B cell (primary cell): ENCODE data around the gene TMEM220. TPM values are rescaled to one million over a fixed set of nuclear protein-coding genes. Genes with fewer than 3 reads are reported as not detected.

ENCODE experiments used
- ATAC-seq: fragments of 200-7000 bp; cut with Tn5 transposase; one replicate; pipeline ENCODE4 v1.10.0; 2021; ENCODE audit warnings: low read depth, mild to moderate bottlenecking, moderate number of reproducible peaks, moderate library complexity
- CTCF ChIA-PET: fragments of 350-600 bp; sonication (Branson Sonifier 250); formaldehyde crosslinking; loops from one replicate; lab custom pipeline; 2021; ENCODE audit warnings: antibody characterized with exemption, inconsistent platforms; lab: Charles Lee
- POLR2A ChIA-PET: fragments of 350-600 bp; sonication (Branson Sonifier 250); formaldehyde crosslinking; loops from one replicate; lab custom pipeline; 2021; ENCODE audit warnings: antibody characterized with exemption; lab: Charles Lee
- DNase-seq: peaks from one replicate; pipeline ENCODE4 v3.0.0; 2013
- H2AFZ ChIP-seq: 2 replicates; pipeline ENCODE4 v1.6.1; 2012; ENCODE audit warnings: mild to moderate bottlenecking, low read depth, low read length; ENCODE audit not compliant: insufficient read depth, poor library complexity, severe bottlenecking
- H3K27ac ChIP-seq, 2 donors: 1 replicate in 1 of 2; 2 replicates in 1 of 2; pipeline ENCODE4 v1.5.1; 2012 to 2013; ENCODE audit warnings: low read length in 2 of 2, mild to moderate bottlenecking in 2 of 2, moderate library complexity in 1 of 2
- H3K27me3 ChIP-seq, 4 experiments: fragments of 200-600 bp in 1 of 4; sonication (generic) in 1 of 4; replicated peaks in 1 of 4; 1 replicate in 2 of 4; 2 replicates in 2 of 4; pipeline versions ENCODE4 v1.6.1 to v1.7.0; 2013 to 2016; ENCODE audit warnings: low read length in 3 of 4, mild to moderate bottlenecking in 2 of 4, mixed read lengths in 1 of 4, moderate library complexity in 1 of 4; ENCODE audit not compliant: insufficient read depth in 4 of 4, control insufficient read depth in 3 of 4; ENCODE audit errors: control extremely low read depth in 1 of 4
- H3K36me3 ChIP-seq, 2 experiments: replicated peaks in 1 of 2; 1 replicate in 1 of 2; 2 replicates in 1 of 2; pipeline versions ENCODE4 v1.6.1 to v1.7.1; 2013; ENCODE audit warnings: low read length in 1 of 2; ENCODE audit not compliant: insufficient read depth in 2 of 2, control insufficient read depth in 1 of 2; ENCODE audit errors: control extremely low read depth in 1 of 2, extremely low read depth in 1 of 2
- H3K4me1 ChIP-seq, 2 donors: fragments of 200-600 bp in 1 of 2; sonication (generic) in 1 of 2; 1 replicate in 1 of 2; 2 replicates in 1 of 2; pipeline versions ENCODE4 v1.5.1 to v1.6.1; 2013 to 2017; ENCODE audit warnings: low read length in 2 of 2; ENCODE audit not compliant: control insufficient read depth in 2 of 2, insufficient read depth in 2 of 2
- H3K4me2 ChIP-seq: replicated peaks from 2 replicates; pipeline ENCODE3; 2012; ENCODE audit warnings: mild to moderate bottlenecking, low read depth, low read length; ENCODE audit not compliant: poor library complexity, severe bottlenecking
- H3K4me3 ChIP-seq, 5 experiments: fragments of 200-600 bp in 1 of 5; sonication (generic) in 1 of 5; 1 replicate in 3 of 5; 2 replicates in 2 of 5; pipeline versions ENCODE4 v1.5.1 to v1.7.0; 2011 to 2016; ENCODE audit warnings: low read length in 4 of 5, mild to moderate bottlenecking in 4 of 5, low read depth in 2 of 5, control low read depth in 1 of 5, moderate library complexity in 1 of 5; ENCODE audit not compliant: insufficient read depth in 1 of 5; ENCODE audit errors: control extremely low read depth in 1 of 5, extremely low read depth in 1 of 5
- H3K79me2 ChIP-seq: fragments of 200-600 bp; sonication (generic); one replicate; pipeline ENCODE4 v1.6.0; 2016; ENCODE audit warnings: low read length; ENCODE audit not compliant: control insufficient read depth, insufficient read depth
- H3K9ac ChIP-seq: fragments of 200-600 bp; sonication (generic); 2 replicates; pipeline ENCODE4 v1.6.1; 2017; ENCODE audit warnings: mild to moderate bottlenecking, low read length, moderate library complexity
- H3K9me3 ChIP-seq, 3 donors: one replicate each; pipeline versions ENCODE4 v1.6.1 to v1.7.1; 2013; ENCODE audit warnings: low read length in 2 of 3; ENCODE audit not compliant: control insufficient read depth in 2 of 3, insufficient read depth in 1 of 3; ENCODE audit errors: control extremely low read depth in 1 of 3
- H4K20me1 ChIP-seq: 2 replicates; pipeline ENCODE4 v1.6.0; 2012; ENCODE audit warnings: mild to moderate bottlenecking, low read length; ENCODE audit not compliant: insufficient read depth, control insufficient read depth, poor library complexity, severe bottlenecking
- H3K27ac Mint-ChIP-seq: one replicate; pipeline ENCODE4 v1.8.0; 2021; ENCODE audit warnings: mixed read lengths
- H3K27me3 Mint-ChIP-seq: one replicate; pipeline ENCODE4 v1.8.0; 2021; ENCODE audit warnings: mixed read lengths
- H3K4me1 Mint-ChIP-seq: one replicate; pipeline ENCODE4 v1.8.0; 2021; ENCODE audit warnings: mixed read lengths
- H3K4me3 Mint-ChIP-seq: one replicate; pipeline ENCODE4 v1.8.0; 2021; ENCODE audit warnings: mixed read lengths
- H3K9me3 Mint-ChIP-seq: one replicate; pipeline ENCODE4 v1.8.0; 2022; ENCODE audit warnings: mixed read lengths; ENCODE audit not compliant: insufficient read depth
- EZH2 ChIP-seq: IDR thresholded peaks from 2 replicates; pipeline ENCODE4 v1.6.1; 2012; ENCODE audit warnings: borderline replicate concordance, low read depth, mild to moderate bottlenecking, moderate library complexity, low read length; ENCODE audit not compliant: insufficient read depth, poor library complexity, severe bottlenecking
- WGBS: methylation state at CpG from one replicate; pipeline ENCODE4 v1.1.5; 2013; ENCODE audit warnings: missing lambda C conversion rate; ENCODE audit not compliant: insufficient coverage; 5-methylcytosine and 5-hydroxymethylcytosine counted together
- intact Hi-C: fragments of 100-400 bp; cut with micrococcal nuclease; formaldehyde crosslinking; loops from one replicate; pipeline ENCODE4 v1.10.0; 2022
- polyA plus RNA-seq: library from polyadenylated mRNA; depleted of rRNA; stranded (reverse); fragments of >200 nt; gene quantifications from 2 replicates; pipeline ENCODE4 v1.2.3, GENCODE V29; 2012
- total RNA-seq, 2 donors: library from RNA; stranded (reverse); fragments of 120-200 nt in 1 of 2; gene quantifications; 1 replicate in 1 of 2; 2 replicates in 1 of 2; pipeline versions ENCODE4 v1.2.3 to v1.2.4, GENCODE V29; 2013 to 2022
- TF ChIP-seq, protein P1 (sequence below): fragments of 200-600 bp; IDR thresholded peaks from one replicate; pipeline ENCODE4 v1.8.0; 2022; ENCODE audit warnings: antibody characterized with exemption, mild to moderate bottlenecking

Gene TMEM220
- total and polyA plus RNA-seq, 2 donors (not counting 1 experiment from before 2014, with no cell fraction given), result 2.9 to 7.4 TPM

DNA sequence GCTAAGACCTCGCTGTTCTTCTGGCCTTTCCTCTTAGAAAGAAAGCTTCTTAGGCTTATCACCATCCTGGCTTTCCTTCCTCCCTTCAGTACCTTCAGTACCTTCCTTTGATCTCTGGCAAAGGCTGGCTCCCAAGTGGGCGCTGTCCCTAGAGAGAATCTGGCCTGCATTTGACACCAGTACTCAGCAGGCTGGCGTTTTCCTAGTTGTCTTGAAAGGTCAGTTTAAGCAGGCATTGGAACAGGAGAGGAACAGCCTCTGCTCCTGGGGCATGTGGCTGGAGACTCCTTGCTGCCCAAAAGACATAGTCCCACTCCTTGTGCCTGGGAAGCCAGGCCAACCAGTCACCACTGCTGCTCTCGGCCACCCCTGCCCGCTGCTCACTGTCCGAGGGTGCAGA lies 40.0 kb upstream of the TMEM220 start:
- peaks cover 15% of the 10 kb centered on the region for H3K9me3 Mint-ChIP-seq
- no peak overlapping the region for H3K27ac ChIP-seq
- H3K36me3 ChIP-seq, result no peaks in the 10 kb centered on the region
- H3K4me3 Mint-ChIP-seq, result no peak overlapping the region
- H4K20me1 ChIP-seq, result no peaks in the 10 kb centered on the region
- intact Hi-C loops, result no loop called here
- no peak overlapping the region for H3K9ac ChIP-seq
- no peak overlapping the region for H2AFZ ChIP-seq
- no peak overlapping the region for H3K27ac Mint-ChIP-seq
- TF ChIP-seq EZH2, result no peak
- TF ChIP-seq, protein P1, sequence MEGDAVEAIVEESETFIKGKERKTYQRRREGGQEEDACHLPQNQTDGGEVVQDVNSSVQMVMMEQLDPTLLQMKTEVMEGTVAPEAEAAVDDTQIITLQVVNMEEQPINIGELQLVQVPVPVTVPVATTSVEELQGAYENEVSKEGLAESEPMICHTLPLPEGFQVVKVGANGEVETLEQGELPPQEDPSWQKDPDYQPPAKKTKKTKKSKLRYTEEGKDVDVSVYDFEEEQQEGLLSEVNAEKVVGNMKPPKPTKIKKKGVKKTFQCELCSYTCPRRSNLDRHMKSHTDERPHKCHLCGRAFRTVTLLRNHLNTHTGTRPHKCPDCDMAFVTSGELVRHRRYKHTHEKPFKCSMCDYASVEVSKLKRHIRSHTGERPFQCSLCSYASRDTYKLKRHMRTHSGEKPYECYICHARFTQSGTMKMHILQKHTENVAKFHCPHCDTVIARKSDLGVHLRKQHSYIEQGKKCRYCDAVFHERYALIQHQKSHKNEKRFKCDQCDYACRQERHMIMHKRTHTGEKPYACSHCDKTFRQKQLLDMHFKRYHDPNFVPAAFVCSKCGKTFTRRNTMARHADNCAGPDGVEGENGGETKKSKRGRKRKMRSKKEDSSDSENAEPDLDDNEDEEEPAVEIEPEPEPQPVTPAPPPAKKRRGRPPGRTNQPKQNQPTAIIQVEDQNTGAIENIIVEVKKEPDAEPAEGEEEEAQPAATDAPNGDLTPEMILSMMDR, result no peak
- no peak overlapping the region for H3K4me3 ChIP-seq
- H3K79me2 ChIP-seq, result no peaks in the 10 kb centered on the region
- ATAC-seq (no peak), DNase-seq (no peak)
- H3K27me3 Mint-ChIP-seq, result peaks cover 2% of the 10 kb centered on the region
- POLR2A ChIA-PET, result no interaction called here
- no peak overlapping the region for H3K4me2 ChIP-seq
- 93% methylated on average over 6 of the region's 6 CpGs for WGBS
- no peaks in the 10 kb centered on the region for H3K4me1 ChIP-seq
- peaks cover 0 to 10% (median 8%) of the 10 kb centered on the region in 3 donors for H3K9me3 ChIP-seq
- no peaks in the 10 kb centered on the region for H3K4me1 Mint-ChIP-seq
- CTCF ChIA-PET, result no interaction called here
- peaks cover 0 to 4% (median 0%) of the 10 kb centered on the region in 4 experiments for H3K27me3 ChIP-seq

DNA sequence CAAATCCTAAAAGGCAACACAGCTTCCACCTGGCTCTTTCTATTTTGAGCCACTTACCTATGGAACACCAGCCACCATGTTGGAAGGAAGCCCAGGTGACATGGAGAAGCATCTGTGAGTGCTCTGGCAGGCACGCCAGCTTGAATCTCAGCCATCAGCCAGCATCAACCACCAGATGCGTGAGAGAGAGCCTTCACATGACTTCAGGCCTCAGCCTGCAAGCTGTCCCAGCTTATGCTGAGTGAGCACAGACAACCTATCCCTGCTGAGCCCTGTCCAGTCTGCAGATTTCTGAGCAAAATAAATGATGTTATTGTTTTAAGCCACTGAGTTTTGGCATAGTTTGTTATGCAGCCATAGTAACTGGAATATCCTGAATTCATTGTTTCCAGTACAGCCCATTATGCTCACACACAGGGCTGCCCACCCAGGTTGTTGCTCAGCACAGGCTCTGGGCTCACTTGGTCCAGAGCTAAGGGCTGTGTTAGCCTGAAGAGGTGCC lies 39.0 kb upstream of the TMEM220 start:
- DNase-seq, result no peak
- intact Hi-C loops, result no loop called here
- H3K4me3 ChIP-seq, result no peak overlapping the region
- ATAC-seq, result no peak
- no peak overlapping the region for H3K4me2 ChIP-seq
- no peak overlapping the region for H3K9ac ChIP-seq
- H3K4me3 Mint-ChIP-seq, result no peak overlapping the region
- no peak overlapping the region for H3K27ac Mint-ChIP-seq
- ChIA-PET CTCF (no interaction called here), POLR2A (no interaction called here)
- no peaks in the 10 kb centered on the region for H3K4me1 Mint-ChIP-seq
- TF ChIP-seq EZH2, result no peak
- TF ChIP-seq, protein P1, result no peak
- no peaks in the 10 kb centered on the region for H3K79me2 ChIP-seq
- H3K27me3 ChIP-seq, result peaks cover 0 to 4% (median 0%) of the 10 kb centered on the region in 4 experiments
- no peak overlapping the region for H2AFZ ChIP-seq
- no peak overlapping the region for H3K27ac ChIP-seq
- peaks cover 0 to 10% (median 8%) of the 10 kb centered on the region in 3 donors for H3K9me3 ChIP-seq
- H3K4me1 ChIP-seq, result no peaks in the 10 kb centered on the region
- H4K20me1 ChIP-seq, result no peaks in the 10 kb centered on the region
- H3K9me3 Mint-ChIP-seq, result peaks cover 15% of the 10 kb centered on the region
- peaks cover under 1% of the 10 kb centered on the region for H3K27me3 Mint-ChIP-seq
- no peaks in the 10 kb centered on the region for H3K36me3 ChIP-seq
- 100% methylated on average over 2 of the region's 2 CpGs for WGBS
